Endothelial cell (in vitro differentiated cells): Measurements from ENCODE around the gene ZBTB7B. TPM values are rescaled to one million over a fixed set of nuclear protein-coding genes. Genes with fewer than 3 reads are reported as not detected.

Source experiments
- DNase-seq: peaks from one replicate; pipeline ENCODE4 v3.0.0; 2021; ENCODE audit warnings: low spot score
- H3K27ac Mint-ChIP-seq: one replicate; pipeline ENCODE4 v1.8.0; 2021; ENCODE audit warnings: mixed read lengths, inconsistent platforms; ENCODE audit not compliant: unreplicated experiment
- H3K27me3 Mint-ChIP-seq: one replicate; pipeline ENCODE4 v1.8.0; 2021; ENCODE audit warnings: mild to moderate bottlenecking, moderate library complexity, mixed read lengths, inconsistent platforms; ENCODE audit not compliant: unreplicated experiment
- H3K36me3 Mint-ChIP-seq: one replicate; pipeline ENCODE4 v1.8.0; 2021; ENCODE audit warnings: mild to moderate bottlenecking, low read depth, mixed read lengths, inconsistent platforms; ENCODE audit not compliant: unreplicated experiment
- H3K4me1 Mint-ChIP-seq: one replicate; pipeline ENCODE4 v1.8.0; 2021; ENCODE audit warnings: mild to moderate bottlenecking, mixed read lengths, inconsistent platforms; ENCODE audit not compliant: unreplicated experiment
- H3K4me3 Mint-ChIP-seq: one replicate; pipeline ENCODE4 v1.8.0; 2021; ENCODE audit warnings: mild to moderate bottlenecking, mixed read lengths, inconsistent platforms; ENCODE audit not compliant: unreplicated experiment
- H3K9me3 Mint-ChIP-seq: one replicate; pipeline ENCODE4 v1.8.0; 2021; ENCODE audit warnings: mixed read lengths, inconsistent platforms; ENCODE audit not compliant: unreplicated experiment
- microRNA-seq: library from miRNA; unstranded; fragments of <30 nt; microRNA quantifications from one replicate; pipeline ENCODE4, GENCODE V29; 2020; ENCODE audit not compliant: unreplicated experiment
- total RNA-seq: library from RNA; stranded (reverse); fragmentation: NEBNext Ultra II Directional; extraction: Animal tissue kit (Norgen Biotek cat#: 25700); gene quantifications from one replicate; pipeline ENCODE4 v1.2.1, GENCODE V29; 2021; ENCODE audit not compliant: unreplicated experiment
- TF ChIP-seq, protein P1 (sequence below): fragments of 200-600 bp; sonication (generic); IDR thresholded peaks from one replicate; pipeline ENCODE4 v1.5.0; 2021; ENCODE audit warnings: antibody characterized with exemption; ENCODE audit not compliant: unreplicated experiment

The ZBTB7B gene
- total RNA-seq, 1 donor from 2014 or later = 23.3 TPM

DNA sequence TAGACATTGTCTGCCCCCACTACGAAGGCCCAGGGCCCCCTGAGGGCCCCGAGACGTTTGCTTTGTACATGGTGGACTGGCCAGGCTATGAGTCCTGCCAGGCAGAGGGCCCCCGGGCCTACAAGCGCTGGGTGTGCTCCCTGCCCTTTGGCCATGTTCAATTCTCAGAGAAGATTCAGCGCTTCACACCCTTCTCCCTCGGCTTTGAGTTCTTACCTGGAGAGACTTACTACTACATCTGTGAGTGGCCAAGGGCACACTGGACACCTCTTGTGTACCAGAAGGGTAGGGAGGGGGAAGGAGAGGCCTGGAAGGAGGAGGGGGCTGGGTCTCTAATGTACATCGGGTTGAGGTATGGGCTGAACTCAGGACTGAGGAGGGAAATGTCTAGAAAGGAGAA lies 64.2 kb downstream of the ZBTB7B start:
- no peak overlapping the region for H3K4me3 Mint-ChIP-seq
- H3K9me3 Mint-ChIP-seq = no peaks in the 10 kb centered on the region

More for the DNA sequence above, 64.2 kb downstream of the ZBTB7B start:
- Mint-ChIP-seq H3K27me3 (peaks cover 18% of the 10 kb centered on the region), H3K4me1 (peaks cover 20% of the 10 kb centered on the region), H3K36me3 (peaks cover 22% of the 10 kb centered on the region), H3K27ac (no peak overlapping the region)
- no peak for DNase-seq
- TF ChIP-seq, protein P1, sequence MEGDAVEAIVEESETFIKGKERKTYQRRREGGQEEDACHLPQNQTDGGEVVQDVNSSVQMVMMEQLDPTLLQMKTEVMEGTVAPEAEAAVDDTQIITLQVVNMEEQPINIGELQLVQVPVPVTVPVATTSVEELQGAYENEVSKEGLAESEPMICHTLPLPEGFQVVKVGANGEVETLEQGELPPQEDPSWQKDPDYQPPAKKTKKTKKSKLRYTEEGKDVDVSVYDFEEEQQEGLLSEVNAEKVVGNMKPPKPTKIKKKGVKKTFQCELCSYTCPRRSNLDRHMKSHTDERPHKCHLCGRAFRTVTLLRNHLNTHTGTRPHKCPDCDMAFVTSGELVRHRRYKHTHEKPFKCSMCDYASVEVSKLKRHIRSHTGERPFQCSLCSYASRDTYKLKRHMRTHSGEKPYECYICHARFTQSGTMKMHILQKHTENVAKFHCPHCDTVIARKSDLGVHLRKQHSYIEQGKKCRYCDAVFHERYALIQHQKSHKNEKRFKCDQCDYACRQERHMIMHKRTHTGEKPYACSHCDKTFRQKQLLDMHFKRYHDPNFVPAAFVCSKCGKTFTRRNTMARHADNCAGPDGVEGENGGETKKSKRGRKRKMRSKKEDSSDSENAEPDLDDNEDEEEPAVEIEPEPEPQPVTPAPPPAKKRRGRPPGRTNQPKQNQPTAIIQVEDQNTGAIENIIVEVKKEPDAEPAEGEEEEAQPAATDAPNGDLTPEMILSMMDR = no peak

Small RNAs within 50 kb of the gene (microRNA-seq; reads per million reads assigned to microRNA genes)
- not detected for gene MIR4258

Other genes starting within 250 kb of the ZBTB7B start
- gene KCNN3, start 132.5 kb upstream of the ZBTB7B start, total RNA-seq = 17.3 TPM
- gene PMVK, start 66.1 kb upstream of the ZBTB7B start, total RNA-seq = 26.7 TPM
- gene PBXIP1, start 46.7 kb upstream of the ZBTB7B start, total RNA-seq = 82.1 TPM
- gene PYGO2, start 41.0 kb upstream of the ZBTB7B start, total RNA-seq = 49.8 TPM
- 915 TPM for gene SHC1, start 32.1 kb upstream of the ZBTB7B start, total RNA-seq
- gene CKS1B, start 28.1 kb upstream of the ZBTB7B start, total RNA-seq = 48.3 TPM
- gene FLAD1, start 19.5 kb upstream of the ZBTB7B start, total RNA-seq = 35.9 TPM
- 0.82 TPM for gene LENEP, start 9.2 kb upstream of the ZBTB7B start, total RNA-seq
- 2.8 TPM for gene DCST2, start 31.0 kb downstream of the ZBTB7B start, total RNA-seq
- gene DCST1, start 31.0 kb downstream of the ZBTB7B start, total RNA-seq = not detected
- 382 TPM for gene ADAM15, start 48.5 kb downstream of the ZBTB7B start, total RNA-seq
- gene EFNA4, start 60.9 kb downstream of the ZBTB7B start, total RNA-seq = 25.2 TPM
- 9.6 TPM for gene EFNA3, start 76.0 kb downstream of the ZBTB7B start, total RNA-seq
- gene EFNA1, start 125.1 kb downstream of the ZBTB7B start, total RNA-seq = 413 TPM
- 43.9 TPM for gene SLC50A1, start 133.1 kb downstream of the ZBTB7B start, total RNA-seq
- gene DPM3, start 137.7 kb downstream of the ZBTB7B start, total RNA-seq = 39.2 TPM
- gene KRTCAP2, start 170.5 kb downstream of the ZBTB7B start, total RNA-seq = 173 TPM
- gene TRIM46, start 171.0 kb downstream of the ZBTB7B start, total RNA-seq = 8.5 TPM
- gene THBS3, start 205.1 kb downstream of the ZBTB7B start, total RNA-seq = 35.5 TPM
- gene MTX1, start 205.9 kb downstream of the ZBTB7B start, total RNA-seq = 38.8 TPM